H1 (cell line): Measurements from ENCODE around the gene CACNG3. TPM values are rescaled to one million over a fixed set of nuclear protein-coding genes. Genes with fewer than 3 reads are reported as not detected.

Experiments
- CTCF ChIA-PET: fragments of 300-600 bp; sonication (Branson Sonifier 250); formaldehyde crosslinking; loops from one replicate; lab custom pipeline; 2021; ENCODE audit not compliant: partially characterized antibody; lab: Charles Lee
- POLR2A ChIA-PET: fragments of 300-600 bp; sonication (Branson Sonifier 250); formaldehyde crosslinking; loops from one replicate; lab custom pipeline; 2021; ENCODE audit warnings: inconsistent platforms; ENCODE audit not compliant: partially characterized antibody; lab: Charles Lee
- DNase-seq, 2 experiments: peaks; one replicate each; pipeline versions ENCODE4 v3.0.0 to v3.0.0-alpha.2; 2010 to 2022; ENCODE audit warnings: low spot score in 2 of 2, low read depth in 1 of 2, mixed read lengths in 1 of 2
- FAIRE-seq: peaks from 2 replicates; lab custom pipeline; 2011; peaks lifted over from hg19 to GRCh38; lab: Jason Lieb, UNC
- H2AFZ ChIP-seq: 2 replicates; pipeline ENCODE4 v1.8.1; 2012; ENCODE audit warnings: low read length, inconsistent platforms
- H2AK5ac ChIP-seq: 2 replicates; pipeline ENCODE4 v1.6.1; 2013; ENCODE audit warnings: low read depth, low read length
- H2BK120ac ChIP-seq: replicated peaks from 2 replicates; pipeline ENCODE3; 2013; ENCODE audit warnings: low read depth, low read length, inconsistent platforms
- H2BK12ac ChIP-seq: 2 replicates; pipeline ENCODE4 v1.6.1; 2013; ENCODE audit warnings: low read depth, low read length
- H2BK15ac ChIP-seq: 2 replicates; pipeline ENCODE4 v1.6.1; 2013; ENCODE audit warnings: low read length
- H2BK20ac ChIP-seq: 2 replicates; pipeline ENCODE4 v1.6.1; 2013; ENCODE audit warnings: low read length
- H2BK5ac ChIP-seq: 2 replicates; pipeline ENCODE4 v1.6.1; 2013; ENCODE audit warnings: low read depth, low read length
- H3K14ac ChIP-seq: 2 replicates; pipeline ENCODE4 v1.6.1; 2013; ENCODE audit warnings: inconsistent platforms; ENCODE audit not compliant: insufficient read length
- H3K18ac ChIP-seq: 2 replicates; pipeline ENCODE4 v1.6.1; 2013; ENCODE audit warnings: low read length; ENCODE audit errors: extremely low read depth
- H3K23ac ChIP-seq: 2 replicates; pipeline ENCODE4 v1.6.1; 2013; ENCODE audit warnings: inconsistent platforms; ENCODE audit not compliant: insufficient read length
- H3K23me2 ChIP-seq: 2 replicates; pipeline ENCODE4 v1.6.1; 2013; ENCODE audit warnings: low read depth, low read length
- H3K27ac ChIP-seq: 2 replicates; pipeline ENCODE4 v1.6.1; 2011; ENCODE audit warnings: low read depth, low read length, inconsistent platforms
- H3K27me3 ChIP-seq, 4 experiments: replicated peaks in 1 of 4; 1 replicate in 1 of 4; 2 replicates in 3 of 4; pipeline versions ENCODE4 v1.6.1 to v1.8.1; 2011 to 2013; ENCODE audit warnings: low read length in 3 of 4, mild to moderate bottlenecking in 3 of 4, inconsistent platforms in 2 of 4, mixed read lengths in 2 of 4, moderate library complexity in 1 of 4; ENCODE audit not compliant: control insufficient read depth in 3 of 4, insufficient read depth in 3 of 4; ENCODE audit errors: extremely low read depth in 1 of 4
- H3K36me3 ChIP-seq, 4 experiments: 2 replicates each; pipeline versions ENCODE4 v1.6.1 to v1.8.1; 2011 to 2013; ENCODE audit warnings: mild to moderate bottlenecking in 4 of 4, low read length in 3 of 4, moderate library complexity in 2 of 4, control low read depth in 1 of 4, inconsistent platforms in 1 of 4; ENCODE audit not compliant: insufficient read depth in 4 of 4, control insufficient read depth in 2 of 4
- H3K4ac ChIP-seq: replicated peaks from 2 replicates; pipeline ENCODE3; 2013; ENCODE audit warnings: low read length, low read depth, mixed read lengths, inconsistent platforms; ENCODE audit not compliant: insufficient read length
- H3K4me1 ChIP-seq, 4 experiments: replicated peaks in 1 of 4; 1 replicate in 1 of 4; 2 replicates in 3 of 4; pipeline versions ENCODE4 v1.6.1 to v1.8.1; 2011 to 2013; ENCODE audit warnings: low read length in 3 of 4, inconsistent platforms in 2 of 4, mixed read lengths in 1 of 4; ENCODE audit not compliant: insufficient read depth in 4 of 4, control insufficient read depth in 3 of 4
- H3K4me2 ChIP-seq, 2 experiments: 2 replicates each; pipeline versions ENCODE4 v1.6.1 to v1.8.1; 2011 to 2013; ENCODE audit warnings: low read depth in 2 of 2, low read length in 2 of 2, control low read depth in 1 of 2, inconsistent platforms in 1 of 2, mild to moderate bottlenecking in 1 of 2; ENCODE audit not compliant: insufficient read depth in 1 of 2
- H3K4me3 ChIP-seq, 4 experiments: fragments of 200-600, 300-600 bp in 1 of 4; sonication (generic), shearing (Covaris generic), sonication (Bioruptor Twin) in 1 of 4; 2 replicates each; pipeline versions ENCODE4 v1.5.1 to v1.8.1; 2011 to 2016; ENCODE audit warnings: low read length in 4 of 4, low read depth in 3 of 4, control low read depth in 2 of 4, inconsistent platforms in 2 of 4, mild to moderate bottlenecking in 2 of 4, mixed read lengths in 1 of 4, moderate library complexity in 1 of 4; ENCODE audit not compliant: insufficient read depth in 2 of 4; ENCODE audit errors: extremely low read depth in 1 of 4
- H3K56ac ChIP-seq: replicated peaks from 2 replicates; pipeline ENCODE3; 2013; ENCODE audit warnings: low read depth, mild to moderate bottlenecking, mixed read lengths, low read length, inconsistent platforms; ENCODE audit not compliant: insufficient read length
- H3K79me1 ChIP-seq: 2 replicates; pipeline ENCODE4 v1.6.1; 2013; ENCODE audit warnings: low read depth, low read length, control low read depth
- H3K79me2 ChIP-seq, 2 experiments: 2 replicates each; pipeline versions ENCODE4 v1.6.1 to v1.8.1; 2012 to 2013; ENCODE audit warnings: low read length in 2 of 2, mild to moderate bottlenecking in 2 of 2, inconsistent platforms in 1 of 2; ENCODE audit not compliant: insufficient read depth in 2 of 2, control insufficient read depth in 1 of 2
- H3K9ac ChIP-seq, 4 experiments: replicated peaks in 1 of 4; 1 replicate in 1 of 4; 2 replicates in 3 of 4; pipeline versions ENCODE4 v1.6.1 to v1.8.1; 2011 to 2013; ENCODE audit warnings: low read depth in 3 of 4, low read length in 3 of 4, control low read depth in 2 of 4, mild to moderate bottlenecking in 2 of 4, moderate library complexity in 2 of 4, inconsistent platforms in 1 of 4; ENCODE audit errors: extremely low read depth in 1 of 4
- H3K9me3 ChIP-seq, 2 experiments: 2 replicates each; pipeline versions ENCODE4 v1.6.1 to v1.8.1; 2012 to 2013; ENCODE audit warnings: mild to moderate bottlenecking in 2 of 2, moderate library complexity in 2 of 2, control low read depth in 1 of 2, inconsistent platforms in 1 of 2, low read depth in 1 of 2, low read length in 1 of 2, mixed read lengths in 1 of 2; ENCODE audit not compliant: insufficient read depth in 2 of 2
- H4K20me1 ChIP-seq, 2 experiments: replicated peaks in 1 of 2; 2 replicates each; pipeline versions ENCODE3 to v1.8.1; 2011 to 2013; ENCODE audit warnings: inconsistent platforms in 2 of 2, low read length in 2 of 2, mild to moderate bottlenecking in 1 of 2; ENCODE audit not compliant: insufficient read depth in 2 of 2, control insufficient read depth in 1 of 2
- H4K5ac ChIP-seq: 2 replicates; pipeline ENCODE4 v1.6.1; 2013; ENCODE audit warnings: low read length, low read depth, mixed read lengths, inconsistent platforms; ENCODE audit not compliant: insufficient read length
- H4K8ac ChIP-seq: 2 replicates; pipeline ENCODE4 v1.8.0; 2013; ENCODE audit warnings: mild to moderate bottlenecking, moderate library complexity, low read length, inconsistent platforms; ENCODE audit not compliant: insufficient read depth; ENCODE audit errors: extremely low read depth
- H4K91ac ChIP-seq: replicated peaks from 2 replicates; pipeline ENCODE3; 2013; ENCODE audit warnings: low read length, mixed read lengths, inconsistent platforms; ENCODE audit not compliant: insufficient read length
- BRCA1 ChIP-seq: IDR thresholded peaks from 2 replicates; pipeline ENCODE4 v1.6.1; 2012; ENCODE audit warnings: low read depth, low read length, improper control_type of control experiment
- CBX8 ChIP-seq: fragments of 300-800, 300-1000 bp; sonication (generic); IDR thresholded peaks from 2 replicates; pipeline ENCODE4 v1.7.1; 2016; ENCODE audit warnings: low read depth, low read length, borderline replicate concordance
- CREB1 ChIP-seq: IDR thresholded peaks from 2 replicates; pipeline ENCODE4 v1.6.1; 2012; ENCODE audit warnings: inconsistent platforms
- KDM4A ChIP-seq: IDR thresholded peaks from one replicate; pipeline ENCODE4 v1.7.1; 2012; ENCODE audit warnings: low read depth, mild to moderate bottlenecking, moderate library complexity, low read length, inconsistent platforms; ENCODE audit not compliant: severe bottlenecking
- KDM5A ChIP-seq: fragments of 200-600 bp; IDR thresholded peaks from 2 replicates; pipeline ENCODE4 v1.7.1; 2012; ENCODE audit warnings: mild to moderate bottlenecking, low read length, inconsistent platforms, mixed read lengths
- NANOG ChIP-seq: IDR thresholded peaks from 2 replicates; pipeline ENCODE4 v1.6.1; 2011; ENCODE audit warnings: low read length, low read depth, mild to moderate bottlenecking, inconsistent platforms; ENCODE audit not compliant: insufficient read depth, poor library complexity, severe bottlenecking
- RXRA ChIP-seq: IDR thresholded peaks from 2 replicates; pipeline ENCODE4 v1.6.1; 2011; ENCODE audit warnings: low read depth, mild to moderate bottlenecking, low read length, moderate library complexity; ENCODE audit not compliant: insufficient read depth
- SRF ChIP-seq: IDR thresholded peaks from 2 replicates; pipeline ENCODE4 v1.6.1; 2011; ENCODE audit warnings: mild to moderate bottlenecking, low read depth, low read length, moderate library complexity
- TBP ChIP-seq: IDR thresholded peaks from 2 replicates; pipeline ENCODE4 v1.6.1; 2011; ENCODE audit warnings: low read depth, low read length, improper control_type of control experiment
- TEAD4 ChIP-seq: IDR thresholded peaks from 2 replicates; pipeline ENCODE4 v1.6.1; 2012; ENCODE audit warnings: low read depth, low read length, inconsistent platforms, mixed read lengths
- YY1 ChIP-seq: IDR thresholded peaks from 2 replicates; pipeline ENCODE4 v1.6.1; 2011; ENCODE audit warnings: low read depth, mild to moderate bottlenecking, low read length
- WGBS, 2 experiments: shearing (Covaris generic) in 1 of 2; methylation state at CpG; one replicate each; pipeline versions ENCODE4 v1.1.6 to v1.1.7; 2013 to 2015; ENCODE audit warnings: low lambda C conversion rate in 2 of 2, mixed read lengths in 2 of 2, inconsistent platforms in 1 of 2, low coverage in 1 of 2, missing lambda C conversion rate in 1 of 2; ENCODE audit not compliant: insufficient replicate concordance in 2 of 2, insufficient coverage in 1 of 2, insufficient read length in 1 of 2; ENCODE audit errors: extremely low coverage in 1 of 2, missing lambda C conversion rate in 1 of 2; 5-methylcytosine and 5-hydroxymethylcytosine counted together
- polyA plus RNA-seq, 7 experiments: library from polyadenylated mRNA; depleted of rRNA in 3 of 7; stranded (reverse) in 5 of 7; unstranded in 2 of 7; fragments of >200 nt in 5 of 7; fragments of 200-250 nt in 2 of 7; gene quantifications; 1 replicate in 5 of 7; 2 replicates in 1 of 7; 4 replicates in 1 of 7; pipeline versions ENCODE4 v1.2.1 to v1.2.3, GENCODE V29; 2011 to 2013; ENCODE audit warnings: missing spikeins in 2 of 7, mixed read lengths in 2 of 7
- total RNA-seq: library from RNA; stranded (reverse); fragmentation: NEBNext Ultra II Directional; extraction: Animal tissue kit (Norgen Biotek cat#: 25700); gene quantifications from 2 replicates; pipeline ENCODE4 v1.2.1, GENCODE V29; 2021
- TF ChIP-seq, protein P1 (sequence below): IDR thresholded peaks from 2 replicates; pipeline ENCODE4 v1.6.1; 2012; ENCODE audit warnings: inconsistent platforms

Gene CACNG3
- total and polyA plus RNA-seq, 2 of the 8 experiments (the other 6 are each of a cell fraction or from before 2014, with no cell fraction given): 0.12 TPM; not detected in 1

DNA sequence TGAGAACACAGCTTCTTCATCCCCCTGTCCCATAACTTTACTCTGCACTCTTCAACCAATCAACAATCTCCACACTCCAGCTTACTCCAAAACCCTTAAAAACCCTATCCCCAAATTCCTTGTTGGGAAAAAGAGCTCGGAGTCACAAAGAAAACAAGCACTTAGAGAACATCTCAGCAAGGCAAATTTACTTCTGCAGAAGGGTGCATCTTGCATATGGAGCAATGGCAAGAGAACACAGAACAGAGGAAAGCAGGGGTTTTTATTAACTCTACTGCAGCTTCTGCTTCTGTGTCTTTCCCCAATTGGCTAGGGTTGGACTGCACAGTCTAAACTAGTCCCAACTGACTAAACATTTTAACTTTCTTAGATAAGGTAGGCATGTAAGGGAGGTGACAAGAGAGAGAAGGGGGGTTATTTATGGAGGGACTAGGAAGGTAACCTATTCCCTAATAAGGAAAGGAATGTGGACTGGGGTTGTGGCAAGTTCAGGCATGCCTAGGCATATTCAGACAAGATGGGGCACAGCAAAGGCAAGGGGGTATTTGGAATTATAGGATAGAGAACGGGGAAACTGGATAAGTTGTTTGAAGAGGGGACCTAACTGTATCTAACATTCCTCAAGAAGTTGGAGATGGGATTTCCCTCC, 125.5 kb downstream of the CACNG3 start:
- H3K79me1 ChIP-seq: no peaks in the 10 kb centered on the region
- no peak overlapping the region for H3K4me3 ChIP-seq
- no peak overlapping the region for H2AFZ ChIP-seq
- DNase-seq (no peak), FAIRE-seq (peak; percentile 39)
- H3K9me3 ChIP-seq: peaks cover 10% of the 10 kb centered on the region in 2 experiments; a peak in 3 of 4 replicates
- H3K27me3 ChIP-seq: peaks cover 0 to 5% (median 3%) of the 10 kb centered on the region in 4 experiments; a peak in 6 of 7 replicates
- no peak overlapping the region for H3K56ac ChIP-seq
- no peak overlapping the region for H4K5ac ChIP-seq
- WGBS, 2 experiments: 50% methylated on average over 2 of the region's 2 CpGs; no CpG with 5 or more reads in 1 of the 2 experiments
- CTCF ChIA-PET: interaction anchor here (0.6 to 1.5 kb wide), 3 partner anchors 19 to 336 kb away, joined by 3 read pairs; no protein-coding TSS in a partner anchor
- H4K91ac ChIP-seq: peak overlapping the region; percentile 1
- peak overlapping the region; percentile 98; the same call in 1 of the 2 replicates for H2BK20ac ChIP-seq
- 0 out of 2 replicates have a peak overlapping the region, but pooled peaks have one; percentile 85 for H2BK12ac ChIP-seq
- no peak overlapping the region for H3K4ac ChIP-seq
- no peak overlapping the region for H3K14ac ChIP-seq
- peak overlapping the region in 1 of 4 experiments; percentile 20; a peak in 2 of 7 replicates for H3K9ac ChIP-seq
- H3K23ac ChIP-seq: no peak overlapping the region
- H3K4me1 ChIP-seq: peaks cover 0 to 14% (median 7%) of the 10 kb centered on the region in 4 experiments; a peak in 5 of 7 replicates
- no peak overlapping the region for H2BK120ac ChIP-seq
- no peak overlapping the region; the same call in 1 of the 2 replicates for H3K27ac ChIP-seq
- peak overlapping the region; percentile 100; the same call in 1 of the 2 replicates for H2BK5ac ChIP-seq
- no peaks in the 10 kb centered on the region for H3K23me2 ChIP-seq
- H3K36me3 ChIP-seq: 0 out of 8 replicates have a peak, but pooled peaks cover 0 to 3% (median 0%) of the 10 kb centered on the region in 4 experiments
- peak overlapping the region; percentile 55; the same call in 1 of the 2 replicates for H3K18ac ChIP-seq
- no peak overlapping the region for H4K8ac ChIP-seq
- H4K20me1 ChIP-seq: no peaks in the 10 kb centered on the region
- H2BK15ac ChIP-seq: no peak overlapping the region
- POLR2A ChIA-PET: no interaction called here
- H3K4me2 ChIP-seq: no peak overlapping the region; a peak in 1 of 4 replicates
- H3K79me2 ChIP-seq: no peaks in the 10 kb centered on the region
- peak overlapping the region; percentile 99 for H2AK5ac ChIP-seq
- TF ChIP-seq CREB1: no peak
- 0 out of 2 replicates have a peak, but pooled peaks have one; percentile 9 for TF ChIP-seq TBP
- TF ChIP-seq CBX8: no peak
- TF ChIP-seq, protein P1, sequence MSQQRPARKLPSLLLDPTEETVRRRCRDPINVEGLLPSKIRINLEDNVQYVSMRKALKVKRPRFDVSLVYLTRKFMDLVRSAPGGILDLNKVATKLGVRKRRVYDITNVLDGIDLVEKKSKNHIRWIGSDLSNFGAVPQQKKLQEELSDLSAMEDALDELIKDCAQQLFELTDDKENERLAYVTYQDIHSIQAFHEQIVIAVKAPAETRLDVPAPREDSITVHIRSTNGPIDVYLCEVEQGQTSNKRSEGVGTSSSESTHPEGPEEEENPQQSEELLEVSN: no peak
- TF ChIP-seq KDM4A: no peak
- no peak for TF ChIP-seq KDM5A
- TF ChIP-seq NANOG: no peak
- TF ChIP-seq YY1: no peak
- peak; percentile 81 for TF ChIP-seq TEAD4
- TF ChIP-seq SRF: peak; percentile 98
- TF ChIP-seq BRCA1: no peak
- 0 out of 2 replicates have a peak, but pooled peaks have one; percentile 36 for TF ChIP-seq RXRA
